ENCODE measurements around the gene KRT12. TPM values are rescaled to one million over a fixed set of nuclear protein-coding genes. Genes with fewer than 3 reads are reported as not detected.

KRT12 gene
- total and polyA plus RNA-seq, 4 donors: not detected

- H3K4me3 ChIP-seq (ENCODE audit: low read depth in 1 of 3, low read length in 3 of 3): no peak overlapping the region
- no peak for TF ChIP-seq RAD21 (IDR thresholded peaks at IDR 0.05)
- H3K9me3 ChIP-seq (ENCODE audit: control insufficient read depth in 4 of 4, low read length in 3 of 4): no peaks in the 10 kb centered on the region
- H3K36me3 ChIP-seq (ENCODE audit: control insufficient read depth in 4 of 4, insufficient read depth in 3 of 4, low read depth in 1 of 4, low read length in 3 of 4): no peaks in the 10 kb centered on the region
- H3K4me1 ChIP-seq (ENCODE audit: control insufficient read depth in 4 of 4, insufficient read depth in 4 of 4, low read length in 3 of 4): no peaks in the 10 kb centered on the region
- H3K9ac ChIP-seq (ENCODE audit: low read depth in 1 of 2, low read length in 2 of 2): no peak overlapping the region
- no peak overlapping the region for H3K27ac ChIP-seq (ENCODE audit: low read depth in 1 of 2, low read length in 2 of 2)
- no peak for DNase-seq (ENCODE audit: low spot score)
- no peaks in the 10 kb centered on the region for H3K27me3 ChIP-seq (ENCODE audit: control insufficient read depth in 4 of 4, insufficient read depth in 4 of 4, low read length in 3 of 4)
- 95% methylated on average over 7 of the region's 7 CpGs for WGBS
Measured at GRCh38 chr17:40871316-40871715, 4.3 kb upstream of the KRT12 start.

- WGBS: 68% methylated on average over 4 of the region's 4 CpGs
- Histone ChIP-seq H3K4me1 (ENCODE audit: control insufficient read depth in 4 of 4, insufficient read depth in 4 of 4, low read length in 3 of 4) (no peaks in the 10 kb centered on the region), H3K27me3 (ENCODE audit: control insufficient read depth in 4 of 4, insufficient read depth in 4 of 4, low read length in 3 of 4) (no peaks in the 10 kb centered on the region), H3K9me3 (ENCODE audit: control insufficient read depth in 4 of 4, low read length in 3 of 4) (no peaks in the 10 kb centered on the region), H3K27ac (ENCODE audit: low read depth in 1 of 2, low read length in 2 of 2) (no peak overlapping the region), H3K9ac (ENCODE audit: low read depth in 1 of 2, low read length in 2 of 2) (no peak overlapping the region), H3K36me3 (ENCODE audit: control insufficient read depth in 4 of 4, insufficient read depth in 3 of 4, low read depth in 1 of 4, low read length in 3 of 4) (no peaks in the 10 kb centered on the region), H3K4me3 (ENCODE audit: low read depth in 1 of 3, low read length in 3 of 3) (no peak overlapping the region)
- no peak for TF ChIP-seq JUND (IDR thresholded peaks at IDR 0.05)
- TF ChIP-seq CTCF (IDR thresholded peaks at IDR 0.05; ENCODE audit: low read depth, low read length, missing input control): no peak
- no peak for TF ChIP-seq HNF4G (IDR thresholded peaks at IDR 0.05)
- TF ChIP-seq NR2F2 (IDR thresholded peaks at IDR 0.05): no peak
- DNase-seq (ENCODE audit: low spot score): no peak
Measured at GRCh38 chr17:40870136-40870535, 3.1 kb upstream of the KRT12 start.

- WGBS: 86% methylated on average over 14 of the region's 14 CpGs
Measured at GRCh38 chr17:40864661-40865390, 2.2 kb downstream of the KRT12 start.

More at GRCh38 chr17:40864661-40865390, 2.2 kb downstream of the KRT12 start:
- Histone ChIP-seq H3K36me3 (ENCODE audit: control insufficient read depth in 4 of 4, insufficient read depth in 3 of 4, low read depth in 1 of 4, low read length in 3 of 4) (no peaks in the 10 kb centered on the region), H3K4me1 (ENCODE audit: control insufficient read depth in 4 of 4, insufficient read depth in 4 of 4, low read length in 3 of 4) (no peaks in the 10 kb centered on the region), H3K27me3 (ENCODE audit: control insufficient read depth in 4 of 4, insufficient read depth in 4 of 4, low read length in 3 of 4) (peaks cover 0 to 6% (median 1%) of the 10 kb centered on the region in 4 donors), H3K9ac (ENCODE audit: low read depth in 1 of 2, low read length in 2 of 2) (no peak overlapping the region), H3K4me3 (ENCODE audit: low read depth in 1 of 3, low read length in 3 of 3) (no peak overlapping the region), H3K27ac (ENCODE audit: low read depth in 1 of 2, low read length in 2 of 2) (no peak overlapping the region), H3K9me3 (ENCODE audit: control insufficient read depth in 4 of 4, low read length in 3 of 4) (no peaks in the 10 kb centered on the region)
- TF ChIP-seq FOXA1 (IDR thresholded peaks at IDR 0.05) (no peak), RAD21 (IDR thresholded peaks at IDR 0.05) (no peak), EGR1 (IDR thresholded peaks at IDR 0.05; ENCODE audit: low read depth in 2 of 2) (no peak), YY1 (IDR thresholded peaks at IDR 0.05) (no peak), HNF4A (conservative IDR thresholded peaks at IDR 0.05) (no peak), NR2F2 (IDR thresholded peaks at IDR 0.05) (no peak), JUND (IDR thresholded peaks at IDR 0.05) (no peak), RXRA (IDR thresholded peaks at IDR 0.05) (no peak), CTCF (IDR thresholded peaks at IDR 0.05; ENCODE audit: low read depth, low read length, missing input control) (no peak), ATF3 (IDR thresholded peaks at IDR 0.05) (no peak), ZBTB33 (IDR thresholded peaks at IDR 0.05) (no peak), SP1 (IDR thresholded peaks at IDR 0.05) (no peak), GABPA (IDR thresholded peaks at IDR 0.05 in 1 of 2, conservative IDR thresholded peaks at IDR 0.05 in 1 of 2) (no peak), HNF4G (IDR thresholded peaks at IDR 0.05) (no peak), MAX (IDR thresholded peaks at IDR 0.05) (no peak), REST (IDR thresholded peaks at IDR 0.05) (no peak), FOXA2 (IDR thresholded peaks at IDR 0.05) (no peak), TAF1 (conservative IDR thresholded peaks at IDR 0.05) (no peak)
- no peak for DNase-seq (ENCODE audit: low spot score)

Measured in liver (tissue), 9 donors.